HG03442 (cell line): ENCODE measurements around the gene DDX23.

Experiments used
- ATAC-seq: cut with Tn5 transposase; IDR thresholded peaks from one replicate; pipeline ENCODE4 v1.9.1; 2021; ENCODE audit warnings: mild to moderate bottlenecking, moderate library complexity; ENCODE audit not compliant: unreplicated experiment

The DDX23 gene

DNA sequence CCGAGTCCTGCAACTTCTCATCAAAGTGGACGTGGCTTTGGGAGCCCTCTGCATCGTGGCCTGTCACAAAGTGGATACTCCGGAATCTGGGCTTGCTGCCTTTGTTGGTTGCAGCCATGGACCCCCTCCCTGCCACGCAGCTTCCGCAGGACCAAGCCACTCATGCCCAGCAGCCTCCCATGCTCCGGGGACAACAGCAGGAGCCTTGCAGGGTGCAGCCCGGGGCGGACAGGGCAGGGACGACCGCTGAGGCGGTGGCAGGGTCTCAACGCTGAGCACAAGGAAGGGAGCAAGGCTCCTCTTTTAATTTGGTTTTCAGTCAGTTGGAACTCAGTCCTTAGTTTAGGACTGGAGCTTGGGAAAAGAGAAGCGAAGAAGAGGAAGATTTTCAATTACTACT lies 51.0 kb downstream of the DDX23 start:
- ATAC-seq, result no peak

DNA sequence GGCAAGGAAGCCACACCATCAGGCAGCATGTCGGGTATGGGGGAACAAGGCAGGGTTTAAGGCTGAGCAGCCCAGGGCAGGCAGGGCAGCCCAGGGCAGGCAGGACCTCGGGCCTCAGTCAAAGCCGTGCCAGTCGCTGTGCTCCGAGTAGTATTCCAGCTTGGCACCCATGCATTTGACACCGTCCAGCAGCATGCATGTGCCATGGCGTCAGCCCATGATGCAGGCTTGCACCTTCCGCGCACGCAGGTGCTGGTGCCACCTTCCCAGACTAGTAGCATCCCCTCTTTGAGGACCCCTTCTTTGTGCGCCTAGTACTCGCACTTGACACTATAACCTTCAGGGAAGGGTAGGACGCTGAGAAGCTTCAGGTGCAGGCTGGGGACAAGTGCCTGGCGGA lies 51.5 kb downstream of the DDX23 start:
- no peak for ATAC-seq

DNA sequence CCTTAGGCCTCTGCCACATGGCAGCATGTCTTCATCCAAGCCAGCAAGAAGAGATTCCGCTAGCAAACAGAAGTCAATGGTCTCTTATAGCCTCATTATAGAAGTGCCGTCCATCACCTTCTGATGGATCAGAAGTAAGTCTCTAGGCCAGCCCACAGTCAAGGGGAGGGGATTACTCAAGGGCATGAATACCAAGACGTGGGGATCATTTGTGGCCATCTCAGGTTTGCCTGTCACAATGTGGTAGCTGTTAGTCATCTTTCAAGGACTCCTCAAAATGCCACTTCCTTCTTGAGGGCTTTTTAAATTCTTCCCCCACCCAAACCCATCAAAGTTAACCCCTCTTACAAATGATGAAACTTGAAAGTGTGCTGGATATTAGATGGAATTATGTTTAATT lies 55.0 kb downstream of the DDX23 start:
- ATAC-seq, result no peak

DNA sequence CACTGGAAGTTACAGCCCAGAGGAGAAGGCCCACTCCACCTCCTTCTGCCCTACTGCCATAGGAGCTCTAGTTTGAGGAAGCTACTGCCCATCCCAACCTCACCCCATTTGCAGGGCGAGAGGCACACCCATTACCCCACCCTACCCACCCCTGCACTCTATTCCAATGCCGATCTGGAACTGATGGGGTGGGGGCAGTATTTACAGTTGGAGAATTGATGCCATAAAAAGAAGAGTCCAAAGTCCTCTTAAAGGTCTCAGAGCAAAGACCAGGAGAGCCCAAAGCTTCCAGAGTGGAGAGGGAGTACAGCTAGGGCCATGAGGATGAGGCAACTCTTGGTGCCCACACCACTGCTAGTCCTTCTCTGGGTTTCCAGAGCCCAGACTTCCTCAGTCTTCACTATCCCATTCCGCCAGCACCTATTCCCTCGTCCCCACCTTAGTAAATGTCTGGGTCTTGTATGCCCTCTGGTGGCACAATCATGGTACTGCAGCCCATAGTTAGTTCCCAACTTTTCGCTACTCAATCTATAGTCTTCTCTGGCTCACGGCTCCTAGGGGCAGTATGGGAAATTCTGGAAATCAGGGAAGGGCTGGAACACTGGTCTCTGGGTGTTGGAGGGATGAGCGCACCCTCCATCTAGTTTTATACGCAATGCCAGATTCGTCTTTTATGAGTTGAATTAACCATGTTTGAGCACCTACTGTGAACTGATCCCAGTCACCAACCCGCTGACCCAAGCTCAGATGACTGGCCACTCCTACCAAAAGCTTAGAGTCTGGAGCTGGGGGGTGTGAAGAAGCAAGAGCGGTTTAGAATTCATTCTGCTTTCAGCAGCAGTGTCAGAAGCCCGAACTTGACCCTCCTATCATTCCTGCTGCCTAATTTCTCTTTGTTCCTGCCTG lies 56.2 kb downstream of the DDX23 start:
- no peak for ATAC-seq

DNA sequence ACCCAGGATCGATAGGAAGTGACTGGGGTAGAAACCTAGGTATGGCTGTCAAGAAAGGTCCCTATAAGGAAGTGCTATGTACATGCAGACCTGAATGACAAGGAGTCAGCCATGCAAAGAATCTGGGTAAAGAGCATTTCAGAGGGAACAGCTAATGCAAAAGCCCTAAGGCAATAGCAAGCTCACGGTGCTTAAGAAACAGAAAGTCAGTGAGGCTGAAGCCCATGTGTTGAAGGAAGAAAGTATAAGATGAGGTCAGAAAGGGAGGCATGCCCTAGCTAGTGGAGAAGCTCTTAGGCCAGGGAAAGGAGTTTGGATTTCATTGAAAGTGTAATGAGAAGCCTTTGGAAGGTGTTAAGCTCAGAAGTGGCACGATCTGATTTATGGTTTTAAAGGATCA lies 57.1 kb downstream of the DDX23 start:
- no peak for ATAC-seq

DNA sequence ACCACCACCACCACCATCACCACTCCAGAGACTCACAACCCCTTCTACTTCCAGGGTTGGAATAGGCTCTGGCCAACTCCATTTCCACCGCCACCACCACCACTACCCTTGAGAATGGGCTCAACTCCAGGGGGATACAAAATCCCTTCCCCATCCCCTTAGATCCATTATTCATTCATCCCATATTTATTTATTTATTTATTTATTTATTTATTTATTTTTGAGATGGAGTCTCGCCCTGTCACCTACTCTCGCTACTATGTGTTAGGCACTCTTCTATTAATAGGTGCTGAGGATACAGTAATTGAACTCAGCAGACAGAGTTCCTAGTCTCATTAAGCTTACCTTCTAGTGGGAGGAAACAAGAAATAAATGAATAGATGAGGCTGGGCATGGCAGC lies 58.3 kb downstream of the DDX23 start:
- ATAC-seq, result no peak

DNA sequence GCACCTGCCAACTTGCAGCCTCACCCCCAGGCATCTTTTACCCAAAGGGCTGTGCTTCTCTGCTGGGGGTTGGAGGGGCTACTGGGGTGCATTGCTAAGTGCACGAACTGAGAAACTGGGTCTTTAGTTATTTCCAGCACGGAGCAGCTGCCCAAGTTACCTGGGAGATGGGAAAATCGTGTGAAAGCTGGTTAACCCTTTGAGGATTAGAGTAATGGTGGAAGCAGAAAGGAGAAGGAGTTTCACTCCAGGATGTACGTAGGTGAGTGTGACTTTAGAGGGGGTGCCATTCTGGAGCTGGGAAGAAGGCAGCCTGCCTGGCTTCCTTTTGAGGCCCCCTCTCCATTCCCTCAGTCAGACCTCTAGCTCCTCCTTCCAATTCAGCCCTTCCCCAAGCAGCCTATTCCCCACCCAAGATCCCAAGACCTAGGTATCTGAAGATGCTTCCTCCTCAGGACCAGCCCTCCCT lies 62.1 kb downstream of the DDX23 start:
- ATAC-seq, result no peak

DNA sequence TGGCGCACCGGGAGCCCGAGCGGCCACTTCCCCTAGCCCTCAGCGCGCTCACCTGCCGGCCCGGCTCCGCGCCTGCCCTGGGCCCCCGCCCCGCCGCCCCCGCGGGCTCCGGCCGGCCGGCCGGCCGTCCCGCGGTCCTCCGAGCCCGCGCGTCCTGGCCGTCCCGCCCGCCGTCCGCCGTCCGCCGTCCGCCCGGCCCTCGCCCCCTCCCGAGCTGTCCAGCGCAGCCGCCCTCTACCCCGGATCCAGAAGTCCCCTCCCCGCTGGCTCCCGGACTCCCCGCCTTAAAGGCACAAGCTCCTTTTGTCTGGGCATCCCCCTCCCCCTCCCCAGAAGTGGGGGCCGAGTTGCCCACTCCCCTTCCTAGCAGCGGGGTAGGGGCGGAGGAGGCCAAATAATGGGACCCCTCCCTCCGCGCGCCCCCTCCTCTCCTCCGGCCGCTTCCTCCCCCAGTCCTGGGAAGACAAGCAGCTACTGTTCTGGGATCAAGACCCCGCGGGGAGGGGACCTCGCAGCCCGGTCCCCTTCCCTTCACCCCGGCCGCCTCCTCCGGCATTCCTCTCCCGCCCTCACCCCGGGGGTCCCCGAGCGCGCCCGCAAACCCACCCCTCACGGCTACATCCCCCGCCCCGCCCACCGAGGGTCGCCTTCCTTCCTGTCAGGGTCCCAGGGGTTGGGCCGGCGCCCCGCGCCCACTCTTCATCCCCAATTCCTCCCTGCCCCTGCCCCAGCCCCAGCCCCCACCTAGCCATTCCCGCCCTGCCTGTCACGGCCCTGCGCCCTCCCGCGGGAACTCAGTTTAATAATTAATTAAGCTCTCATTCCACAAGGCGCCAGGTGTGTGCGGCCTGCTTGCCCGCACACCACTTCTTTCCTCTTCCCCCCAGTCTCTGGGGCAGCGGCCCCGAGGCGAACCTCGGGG lies 62.8 kb downstream of the DDX23 start, which contains the start of gene ADCY6:
ADCY6 (minus strand) TSS at position 236 of the 922 bp plus-strand sequence. CDS start 5,655 bp downstream, outside the sequence.
- no peak for ATAC-seq

DNA sequence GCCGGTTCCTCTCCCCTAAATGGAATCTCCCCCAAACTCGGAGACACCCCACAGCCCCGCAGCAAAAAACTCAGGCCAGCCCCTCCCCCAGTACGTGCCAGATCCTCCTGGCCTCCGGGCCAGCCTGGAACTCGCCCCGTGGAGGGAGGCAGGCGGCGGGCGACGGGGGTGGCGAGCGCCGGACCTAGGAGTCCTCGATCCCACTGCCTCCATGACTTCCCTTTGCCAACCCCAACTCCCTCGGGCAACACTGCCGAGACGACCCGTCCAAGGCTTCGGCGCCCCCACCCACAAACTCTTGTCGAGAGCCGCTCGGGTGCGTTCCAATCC lies 63.5 kb downstream of the DDX23 start:
- no peak for ATAC-seq

DNA sequence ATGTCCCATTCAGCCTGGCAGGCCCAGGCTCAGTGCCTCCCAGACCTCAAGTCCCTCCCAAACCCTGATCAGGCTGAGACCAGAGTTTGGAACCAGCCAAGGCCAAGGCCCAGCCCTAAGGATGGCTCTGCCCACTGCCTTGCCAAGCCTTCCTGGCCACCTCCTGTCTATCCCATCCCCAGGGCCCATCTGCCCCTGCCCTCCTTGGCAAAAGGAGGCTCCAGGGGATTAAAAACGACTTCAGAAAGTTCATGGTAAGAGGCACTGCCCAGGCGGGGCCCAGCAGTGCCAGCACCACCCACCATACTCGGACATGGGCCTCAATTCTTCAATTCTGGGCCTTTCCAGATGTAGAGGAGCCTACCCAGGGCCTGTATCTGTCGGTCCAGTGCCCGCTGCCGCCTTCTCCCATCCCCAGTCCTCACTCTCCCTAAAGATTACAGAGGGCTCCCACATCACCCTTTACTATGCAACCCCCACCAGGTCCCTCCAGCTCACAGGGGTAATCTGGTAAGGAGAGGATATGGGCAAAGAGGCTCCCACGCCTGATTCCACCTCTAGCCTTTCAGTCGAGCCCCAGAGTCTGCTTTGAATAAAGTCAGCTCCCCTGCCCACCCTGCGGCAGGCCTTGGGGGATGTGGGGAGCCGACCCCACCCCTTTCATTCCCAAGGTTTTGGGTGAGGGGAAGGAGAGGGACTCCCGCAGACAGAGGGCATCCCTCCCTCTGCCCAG lies 64.0 kb downstream of the DDX23 start:
- no peak for ATAC-seq

DNA sequence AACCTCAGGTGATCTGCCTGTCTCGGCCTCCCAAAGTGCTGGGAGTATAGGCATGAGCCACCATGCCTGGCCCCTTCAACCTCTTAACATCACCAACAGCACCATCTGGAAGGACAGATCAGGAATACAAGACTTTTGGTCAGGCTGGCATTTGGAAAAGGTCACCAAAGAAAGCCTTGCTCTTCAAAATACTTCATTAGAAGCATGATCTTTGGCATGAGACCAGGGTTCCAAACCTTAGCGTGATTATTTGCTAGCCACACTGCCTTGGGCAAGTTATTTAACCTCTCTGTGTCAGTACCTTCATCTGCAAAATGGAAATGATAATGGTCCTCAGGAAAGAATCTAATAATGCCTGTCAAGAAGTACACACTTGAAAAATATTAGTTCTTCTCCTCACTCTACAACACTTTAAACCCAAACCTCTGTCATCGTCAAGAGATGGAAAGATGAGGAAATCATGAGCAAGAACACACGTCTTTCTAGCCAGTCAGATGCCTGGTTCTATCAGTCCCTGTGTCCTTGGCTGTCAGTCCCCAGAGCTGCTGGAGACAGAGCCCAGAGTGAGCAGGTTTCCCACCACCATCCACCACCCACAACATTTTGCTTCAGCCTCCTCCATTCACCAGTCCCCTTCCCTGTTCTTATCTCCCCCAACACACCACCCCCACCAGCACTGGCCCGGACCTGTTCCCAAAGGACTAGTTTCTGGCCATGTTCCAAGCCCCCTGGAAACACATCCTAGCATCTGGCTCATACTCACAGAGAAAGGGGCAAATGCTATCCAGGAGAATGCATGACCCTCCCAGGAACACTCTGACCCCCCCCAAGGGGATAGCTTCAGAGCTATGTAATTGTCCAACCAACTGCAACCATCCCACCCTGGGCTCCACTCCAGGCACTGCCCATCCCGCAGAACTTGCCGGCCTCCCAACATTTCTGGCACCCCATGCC lies 65.1 kb downstream of the DDX23 start:
- ATAC-seq, result no peak

DNA sequence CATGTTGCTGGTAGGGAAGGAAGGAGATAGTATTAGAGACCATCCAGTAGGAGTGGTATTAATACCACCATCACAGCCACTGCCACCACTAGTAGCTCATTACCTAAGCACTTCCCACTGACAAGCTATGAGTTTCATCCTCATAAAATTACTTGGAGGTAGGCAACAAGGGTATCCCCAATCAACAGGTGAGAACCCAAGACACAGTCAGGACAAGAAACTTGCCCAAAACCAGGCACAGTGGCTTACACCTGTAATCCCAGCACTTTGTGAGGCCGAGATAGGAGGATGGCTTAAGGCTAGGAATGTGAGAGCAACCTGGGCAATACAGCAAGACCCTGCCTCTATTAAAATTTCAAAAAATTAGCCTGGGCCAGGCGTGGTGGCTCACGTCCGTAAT lies 68.5 kb downstream of the DDX23 start:
- no peak for ATAC-seq

DNA sequence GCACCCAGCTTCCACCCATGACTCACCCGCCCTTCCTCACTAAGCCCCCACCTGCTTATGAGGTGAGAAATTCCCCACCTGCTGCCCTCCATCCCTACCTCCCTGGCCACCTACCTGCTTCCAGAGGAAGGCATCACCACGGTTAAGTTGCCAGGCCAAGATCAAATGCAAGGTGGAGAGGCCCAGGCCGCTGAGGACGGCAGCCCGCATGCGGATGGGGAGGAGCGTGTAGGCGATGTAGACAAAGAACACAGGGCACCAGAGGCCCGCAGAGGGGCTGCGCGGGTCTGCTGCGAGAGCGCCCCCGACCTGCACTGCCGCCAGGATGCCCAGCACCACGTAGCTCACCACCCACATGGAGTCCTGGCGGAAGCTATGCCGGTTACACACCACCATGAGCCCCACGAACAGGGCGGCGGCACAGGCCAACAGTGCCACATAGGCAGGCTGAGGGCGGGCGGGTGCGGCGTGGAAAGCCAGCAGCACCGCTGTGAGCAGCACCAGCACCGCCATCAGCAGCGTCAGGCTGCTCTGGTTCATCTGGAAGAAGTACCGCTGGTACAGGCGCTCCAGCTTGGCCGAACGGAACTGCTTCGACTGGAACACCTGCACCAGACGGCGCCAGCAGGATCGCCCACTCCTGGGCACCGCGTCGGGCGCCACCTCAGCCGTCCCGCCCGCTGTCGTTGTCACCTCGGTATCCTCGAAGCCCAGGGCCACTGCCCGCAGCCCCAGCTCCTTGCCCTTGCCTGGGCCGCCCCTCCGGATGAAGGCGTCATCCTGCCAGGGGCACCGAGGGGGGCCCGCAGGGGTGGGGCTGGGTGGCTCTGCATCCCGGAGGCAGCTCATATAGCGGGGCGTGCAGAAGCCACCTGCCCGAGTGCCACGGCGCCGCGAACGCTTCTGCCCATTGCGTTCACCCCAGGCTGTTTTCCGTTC lies 69.2 kb downstream of the DDX23 start:
- no peak for ATAC-seq

DNA sequence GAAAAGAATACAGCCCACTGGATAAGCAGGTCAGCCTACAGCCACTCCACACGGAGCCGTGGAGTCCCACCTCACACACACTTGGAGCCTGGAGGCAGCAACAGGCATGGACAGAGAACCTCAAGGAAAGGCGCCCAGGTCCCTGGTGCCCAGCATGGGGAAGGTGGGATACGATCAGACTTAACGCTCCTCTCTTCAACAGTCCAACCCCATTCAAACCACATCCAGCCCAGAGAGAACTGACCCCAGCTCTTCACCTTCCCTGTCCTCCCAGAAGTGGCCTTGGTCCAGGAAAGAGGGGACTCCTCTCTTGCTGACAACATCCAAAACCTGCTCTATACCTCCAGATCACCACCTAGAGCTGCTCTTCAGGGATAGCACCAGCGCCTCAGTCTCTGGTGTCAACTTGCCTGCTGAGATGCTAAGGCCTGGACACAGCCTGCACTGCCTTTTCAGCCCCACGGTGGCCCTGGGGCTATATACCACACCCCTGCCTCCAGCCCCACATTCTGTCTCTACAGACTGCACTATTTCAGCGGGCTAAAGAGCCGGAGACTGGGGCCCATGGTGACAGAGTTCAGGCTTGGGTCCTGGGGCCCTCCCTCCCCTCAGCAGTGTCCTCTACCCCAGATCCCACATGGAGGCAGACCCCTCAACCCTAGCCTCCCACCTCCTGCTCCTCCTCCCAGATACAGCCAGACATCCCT lies 70.1 kb downstream of the DDX23 start:
- no peak for ATAC-seq

DNA sequence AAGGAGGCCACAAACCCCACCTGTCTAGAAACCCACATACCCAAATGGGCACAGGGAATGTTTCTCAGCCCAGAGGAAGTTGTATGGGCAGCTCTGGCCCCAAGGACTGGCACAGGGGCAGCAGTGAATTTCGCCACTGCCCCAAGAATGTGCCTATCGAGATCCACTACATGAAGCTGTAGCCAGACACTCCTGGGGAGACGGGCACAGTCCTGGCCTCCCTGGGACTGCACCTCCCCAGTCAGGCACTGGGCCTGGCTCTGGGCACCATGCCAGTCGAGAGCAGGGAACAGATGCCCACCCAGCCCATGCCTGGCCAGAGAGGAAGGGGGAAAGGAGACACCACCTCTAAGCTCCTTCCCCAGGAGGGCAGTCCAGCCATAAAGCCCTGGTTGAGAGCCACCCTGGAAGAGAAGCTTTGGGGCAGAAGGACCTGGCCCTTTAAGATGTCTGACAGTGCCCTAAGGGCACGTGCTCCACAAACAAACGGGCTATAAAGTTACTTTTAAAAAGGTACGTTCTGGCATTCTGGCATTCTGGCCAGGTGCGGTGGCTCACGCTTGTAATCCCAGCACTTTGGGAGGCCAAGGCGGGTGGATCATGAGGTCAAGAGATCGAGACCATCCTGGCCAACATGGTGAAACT lies 71.5 kb downstream of the DDX23 start:
- ATAC-seq, result no peak

DNA sequence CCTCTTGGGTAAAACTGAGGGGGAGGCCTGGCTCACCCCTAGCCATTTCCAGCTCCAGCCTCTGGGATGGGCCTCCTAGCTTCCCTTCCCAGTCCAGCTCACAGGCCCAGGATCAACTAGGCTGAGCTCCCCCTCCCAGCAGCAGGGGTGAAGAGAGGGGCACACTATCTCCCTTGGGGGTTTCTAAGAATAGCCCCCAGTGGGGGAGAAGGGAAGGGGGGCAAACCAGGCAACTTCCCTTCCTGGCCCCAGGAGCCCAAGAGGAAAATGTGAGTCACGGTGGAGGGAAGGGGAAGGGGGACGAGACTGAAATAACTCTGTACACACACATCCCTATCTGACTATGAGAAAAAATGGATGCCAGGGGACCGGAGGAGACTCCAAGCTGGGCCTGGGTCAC lies 72.1 kb downstream of the DDX23 start:
- ATAC-seq, result no peak
